ENCODE results near the gene MT1H.

The MT1H gene

DNA sequence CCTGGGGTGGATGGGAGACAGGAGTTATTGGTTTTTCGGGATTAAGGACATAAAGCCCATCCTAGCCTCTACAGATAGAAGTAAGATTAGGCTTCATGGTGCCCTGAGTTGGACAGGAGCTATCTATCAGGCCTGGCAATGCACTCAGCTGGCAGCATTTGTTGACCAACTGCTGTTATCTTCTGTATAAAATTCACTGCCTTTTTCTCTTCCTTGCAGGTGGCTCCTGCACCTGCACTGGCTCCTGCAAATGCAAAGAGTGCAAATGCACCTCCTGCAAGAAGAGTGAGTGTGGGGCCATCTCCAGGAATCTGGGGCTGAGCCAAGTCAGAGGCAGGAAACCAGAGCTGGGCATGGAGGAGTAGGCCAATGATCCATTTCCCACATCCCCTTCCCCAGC is 30.6 kb upstream of the MT1H start:
- no peaks in the 10 kb centered on the region for H3K9me3 ChIP-seq (ENCODE audit: low read length)
- H3K9ac ChIP-seq (ENCODE audit: low read length), result no peak overlapping the region
- peak overlapping the region in 1 of 2 donors; percentile 52 for H3K4me3 ChIP-seq (ENCODE audit: low read depth in 1 of 2, low read length in 2 of 2)
- peaks cover 27% of the 10 kb centered on the region for H3K4me1 ChIP-seq (ENCODE audit: insufficient read depth, low read length)
- peaks cover 59 to 70% of the 10 kb centered on the region in 2 donors for H3K27me3 ChIP-seq (ENCODE audit: control insufficient read depth in 1 of 2, insufficient read depth in 2 of 2, low read length in 2 of 2)
- H3K27ac ChIP-seq (ENCODE audit: low read depth, low read length), result no peak overlapping the region
- H3K36me3 ChIP-seq (ENCODE audit: insufficient read depth, low read length), result no peaks in the 10 kb centered on the region

DNA sequence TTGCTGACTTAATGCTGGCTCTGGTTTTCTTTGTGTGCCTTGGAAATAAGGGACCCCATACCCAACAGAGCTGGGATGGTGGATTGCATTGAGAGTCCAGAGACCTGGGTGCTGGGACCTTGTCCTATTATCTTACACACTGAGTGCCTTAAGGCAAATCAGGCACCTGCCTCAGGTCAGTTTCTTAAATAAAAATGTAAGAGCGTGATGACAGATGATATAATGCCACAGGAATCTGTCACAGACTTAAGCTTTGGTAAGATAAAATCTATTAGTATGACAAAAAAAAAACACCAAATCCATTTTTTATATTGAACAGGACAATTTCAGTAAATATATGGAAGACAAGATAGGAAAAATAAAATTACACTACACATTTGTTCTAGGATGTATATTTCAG is 29.5 kb upstream of the MT1H start:
- Histone ChIP-seq H3K27ac (ENCODE audit: low read depth, low read length) (no peak overlapping the region), H3K27me3 (ENCODE audit: control insufficient read depth in 1 of 2, insufficient read depth in 2 of 2, low read length in 2 of 2) (peaks cover 57 to 70% of the 10 kb centered on the region in 2 donors), H3K4me1 (ENCODE audit: insufficient read depth, low read length) (peaks cover 24% of the 10 kb centered on the region), H3K36me3 (ENCODE audit: insufficient read depth, low read length) (no peaks in the 10 kb centered on the region), H3K9ac (ENCODE audit: low read length) (no peak overlapping the region), H3K4me3 (ENCODE audit: low read depth in 1 of 2, low read length in 2 of 2) (no peak overlapping the region), H3K9me3 (ENCODE audit: low read length) (no peaks in the 10 kb centered on the region)

DNA sequence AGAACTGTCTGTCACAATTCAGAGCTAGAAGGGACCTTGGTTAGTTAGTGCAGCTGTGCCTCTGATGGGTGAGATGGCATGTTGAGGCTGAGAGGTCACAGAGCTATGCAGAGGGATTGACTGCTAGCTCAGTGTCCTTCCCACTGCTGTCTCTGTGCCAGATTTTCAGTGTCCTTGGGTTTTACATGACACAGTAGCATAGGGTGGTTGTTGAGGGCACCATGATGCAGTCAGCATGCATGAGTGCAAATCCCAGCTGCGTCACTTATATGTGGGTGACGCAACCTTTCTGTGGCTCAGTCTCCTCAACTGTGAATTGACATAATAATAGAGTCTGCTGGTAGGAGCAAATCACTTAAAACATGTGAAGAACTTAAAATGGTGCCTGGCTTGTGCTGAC is 28.4 kb upstream of the MT1H start:
- no peak overlapping the region for H3K27ac ChIP-seq (ENCODE audit: low read depth, low read length)
- H3K4me1 ChIP-seq (ENCODE audit: insufficient read depth, low read length), result peaks cover 16% of the 10 kb centered on the region
- peaks cover 57 to 70% of the 10 kb centered on the region in 2 donors for H3K27me3 ChIP-seq (ENCODE audit: control insufficient read depth in 1 of 2, insufficient read depth in 2 of 2, low read length in 2 of 2)
- no peak overlapping the region for H3K9ac ChIP-seq (ENCODE audit: low read length)
- H3K36me3 ChIP-seq (ENCODE audit: insufficient read depth, low read length), result no peaks in the 10 kb centered on the region
- H3K4me3 ChIP-seq (ENCODE audit: low read depth in 1 of 2, low read length in 2 of 2), result no peak overlapping the region
- no peaks in the 10 kb centered on the region for H3K9me3 ChIP-seq (ENCODE audit: low read length)

DNA sequence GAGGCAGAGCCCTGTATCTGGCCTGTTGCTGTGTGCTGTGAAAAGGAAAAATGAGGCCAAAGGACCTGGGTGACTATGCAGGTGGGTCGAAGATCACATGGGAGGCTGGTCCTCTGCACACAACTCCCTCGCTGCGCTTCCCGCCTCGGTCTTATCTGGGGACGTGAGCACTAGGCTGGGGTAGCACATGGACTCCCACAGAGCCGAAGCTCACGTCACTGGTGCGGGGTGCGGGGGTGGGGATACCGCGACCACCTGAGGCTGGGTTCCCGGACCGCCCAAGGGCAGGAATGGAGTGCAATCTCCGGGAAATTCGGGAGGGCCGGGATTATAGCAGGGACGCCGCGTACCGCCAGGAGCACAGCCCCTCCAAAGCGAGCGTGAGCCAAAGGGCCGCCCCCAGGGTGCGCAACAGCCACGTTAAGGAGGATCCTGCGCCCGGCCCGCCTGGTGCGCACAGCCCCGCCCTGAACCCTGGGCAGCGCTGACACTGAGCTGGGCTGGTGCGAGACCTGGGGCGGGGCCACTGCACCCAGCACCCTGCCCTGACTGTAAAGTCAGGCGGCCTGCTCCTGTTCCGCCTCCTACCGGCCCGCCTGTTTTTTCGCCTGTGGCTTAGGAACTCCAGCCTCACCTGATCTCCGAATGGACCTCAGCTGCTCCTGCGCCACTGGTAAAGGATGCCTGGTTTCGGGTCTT is 26.4 kb upstream of the MT1H start:
- Histone ChIP-seq H3K9me3 (ENCODE audit: low read length) (no peaks in the 10 kb centered on the region), H3K9ac (ENCODE audit: low read length) (no peak overlapping the region), H3K4me1 (ENCODE audit: insufficient read depth, low read length) (peaks cover 12% of the 10 kb centered on the region), H3K36me3 (ENCODE audit: insufficient read depth, low read length) (no peaks in the 10 kb centered on the region), H3K27ac (ENCODE audit: low read depth, low read length) (no peak overlapping the region), H3K4me3 (ENCODE audit: low read depth in 1 of 2, low read length in 2 of 2) (peak overlapping the region; percentile 28 to 38), H3K27me3 (ENCODE audit: control insufficient read depth in 1 of 2, insufficient read depth in 2 of 2, low read length in 2 of 2) (peaks cover 50 to 62% of the 10 kb centered on the region in 2 donors)

DNA sequence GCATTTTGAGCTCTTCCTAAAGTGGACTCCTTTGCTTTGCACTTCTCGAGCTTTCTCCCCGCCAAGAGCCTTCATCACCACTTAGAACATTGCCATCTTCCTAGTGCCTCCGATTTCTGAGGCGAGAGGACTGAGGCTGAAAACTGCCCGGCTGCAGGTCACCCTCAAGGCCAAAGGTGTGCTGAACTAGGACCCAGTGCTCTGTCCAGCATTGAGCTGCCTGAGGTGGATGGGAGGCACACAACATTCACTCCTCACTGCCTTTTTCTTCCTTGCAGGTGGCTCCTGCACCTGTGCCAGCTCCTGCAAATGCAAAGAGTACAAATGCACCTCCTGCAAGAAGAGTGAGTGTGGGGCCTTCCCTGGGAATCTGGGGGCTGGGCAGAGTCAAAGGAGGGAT is 25.8 kb upstream of the MT1H start:
- H3K9ac ChIP-seq (ENCODE audit: low read length), result no peak overlapping the region
- peaks cover 47 to 62% of the 10 kb centered on the region in 2 donors for H3K27me3 ChIP-seq (ENCODE audit: control insufficient read depth in 1 of 2, insufficient read depth in 2 of 2, low read length in 2 of 2)
- H3K27ac ChIP-seq (ENCODE audit: low read depth, low read length), result no peak overlapping the region
- H3K4me3 ChIP-seq (ENCODE audit: low read depth in 1 of 2, low read length in 2 of 2), result peak overlapping the region; percentile 28 to 38
- no peaks in the 10 kb centered on the region for H3K36me3 ChIP-seq (ENCODE audit: insufficient read depth, low read length)
- H3K4me1 ChIP-seq (ENCODE audit: insufficient read depth, low read length), result peaks cover 8% of the 10 kb centered on the region
- no peaks in the 10 kb centered on the region for H3K9me3 ChIP-seq (ENCODE audit: low read length)

DNA sequence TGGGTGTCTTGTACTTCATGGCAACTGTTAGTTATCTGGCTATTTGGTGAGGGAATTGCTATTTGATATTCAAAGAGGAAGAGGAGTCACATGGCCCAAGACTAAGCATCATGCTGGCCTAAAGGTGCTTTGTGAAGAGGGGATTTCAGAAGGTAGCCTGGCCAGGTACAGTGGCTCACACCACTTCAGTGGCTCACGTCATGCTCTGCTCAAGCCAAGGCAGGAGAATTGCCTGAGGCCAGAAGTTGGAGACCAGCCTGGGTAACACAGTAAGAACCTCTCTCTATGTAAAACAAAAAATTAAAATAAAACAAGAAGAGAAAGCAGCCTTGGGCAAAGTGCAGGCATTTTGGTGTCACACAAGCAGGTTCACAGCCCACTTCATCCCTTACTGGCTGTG is 24.3 kb upstream of the MT1H start:
- peaks cover 32 to 51% of the 10 kb centered on the region in 2 donors for H3K27me3 ChIP-seq (ENCODE audit: control insufficient read depth in 1 of 2, insufficient read depth in 2 of 2, low read length in 2 of 2)
- no peak overlapping the region for H3K27ac ChIP-seq (ENCODE audit: low read depth, low read length)
- H3K9ac ChIP-seq (ENCODE audit: low read length), result no peak overlapping the region

DNA sequence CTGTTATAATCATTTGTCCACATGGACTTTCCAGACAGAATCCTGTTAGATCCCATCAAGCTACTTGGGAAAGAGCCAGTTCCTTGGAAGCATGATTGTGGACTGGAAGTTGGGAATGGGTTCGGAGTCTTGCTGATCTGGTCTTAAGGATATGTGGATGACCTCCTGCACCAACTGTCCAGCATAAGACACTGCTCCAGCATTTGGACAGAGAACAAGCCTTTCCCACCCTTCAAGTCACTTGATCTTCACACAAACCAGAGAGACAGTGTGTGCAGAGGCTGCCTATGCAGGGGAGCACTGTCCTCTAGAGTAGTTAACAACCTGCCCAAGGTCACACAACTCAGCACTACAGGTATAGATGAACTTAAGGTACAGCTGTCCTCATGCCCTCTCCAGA is 23.8 kb upstream of the MT1H start:
- H3K9me3 ChIP-seq (ENCODE audit: low read length), result no peaks in the 10 kb centered on the region
- peaks cover 6% of the 10 kb centered on the region for H3K4me1 ChIP-seq (ENCODE audit: insufficient read depth, low read length)
- peaks cover 28 to 51% of the 10 kb centered on the region in 2 donors for H3K27me3 ChIP-seq (ENCODE audit: control insufficient read depth in 1 of 2, insufficient read depth in 2 of 2, low read length in 2 of 2)
- H3K27ac ChIP-seq (ENCODE audit: low read depth, low read length), result no peak overlapping the region
- H3K9ac ChIP-seq (ENCODE audit: low read length), result no peak overlapping the region
- no peak overlapping the region for H3K4me3 ChIP-seq (ENCODE audit: low read depth in 1 of 2, low read length in 2 of 2)
- H3K36me3 ChIP-seq (ENCODE audit: insufficient read depth, low read length), result no peaks in the 10 kb centered on the region

More for the DNA sequence above, 24.3 kb upstream of the MT1H start:
- Histone ChIP-seq H3K36me3 (ENCODE audit: insufficient read depth, low read length) (no peaks in the 10 kb centered on the region), H3K4me1 (ENCODE audit: insufficient read depth, low read length) (peaks cover 6% of the 10 kb centered on the region), H3K4me3 (ENCODE audit: low read depth in 1 of 2, low read length in 2 of 2) (no peak overlapping the region), H3K9me3 (ENCODE audit: low read length) (no peaks in the 10 kb centered on the region)

DNA sequence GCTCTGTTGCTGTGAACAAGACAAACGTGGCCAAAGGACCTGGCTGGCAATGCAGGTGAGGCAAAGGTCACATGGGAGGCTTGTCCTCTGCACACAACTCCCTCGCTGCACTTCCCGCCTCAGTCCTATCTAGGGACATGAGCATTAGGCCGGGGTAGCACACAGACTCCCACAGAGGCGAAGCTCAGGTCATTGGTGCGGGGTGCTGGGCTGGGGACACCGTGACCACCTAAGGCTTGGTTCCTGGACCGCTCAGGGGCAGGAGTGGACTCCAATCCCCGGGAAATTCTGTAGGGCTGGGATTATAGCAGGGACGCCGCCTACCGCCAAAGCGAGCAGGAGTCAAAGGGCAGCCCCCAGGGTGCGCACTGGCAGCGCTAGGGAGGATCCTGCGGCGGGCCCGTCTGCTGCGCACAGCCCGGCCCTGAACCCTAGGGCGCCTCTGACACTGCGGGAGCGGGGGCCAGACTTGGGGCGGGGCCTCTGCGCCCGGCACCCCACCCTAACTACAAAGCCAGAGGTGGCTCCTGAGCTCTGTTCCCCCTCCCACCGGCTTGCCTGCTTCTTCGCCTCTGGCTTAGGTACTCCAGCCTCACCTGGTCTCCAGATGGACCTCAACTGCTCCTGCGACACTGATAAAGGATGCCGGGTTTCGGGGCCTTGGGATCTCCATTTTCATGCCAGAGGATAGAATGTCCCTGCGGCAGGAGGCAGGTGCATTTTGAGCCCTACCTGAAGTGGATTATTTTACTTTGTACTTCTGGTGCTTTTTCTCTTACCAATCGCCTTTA is 21.8 kb upstream of the MT1H start:
- no peak overlapping the region for H3K27ac ChIP-seq (ENCODE audit: low read depth, low read length)
- no peaks in the 10 kb centered on the region for H3K36me3 ChIP-seq (ENCODE audit: insufficient read depth, low read length)
- peaks cover 6% of the 10 kb centered on the region for H3K4me1 ChIP-seq (ENCODE audit: insufficient read depth, low read length)
- H3K4me3 ChIP-seq (ENCODE audit: low read depth in 1 of 2, low read length in 2 of 2), result no peak overlapping the region
- no peak overlapping the region for H3K9ac ChIP-seq (ENCODE audit: low read length)
- peaks cover 28 to 51% of the 10 kb centered on the region in 2 donors for H3K27me3 ChIP-seq (ENCODE audit: control insufficient read depth in 1 of 2, insufficient read depth in 2 of 2, low read length in 2 of 2)
- H3K9me3 ChIP-seq (ENCODE audit: low read length), result no peaks in the 10 kb centered on the region

DNA sequence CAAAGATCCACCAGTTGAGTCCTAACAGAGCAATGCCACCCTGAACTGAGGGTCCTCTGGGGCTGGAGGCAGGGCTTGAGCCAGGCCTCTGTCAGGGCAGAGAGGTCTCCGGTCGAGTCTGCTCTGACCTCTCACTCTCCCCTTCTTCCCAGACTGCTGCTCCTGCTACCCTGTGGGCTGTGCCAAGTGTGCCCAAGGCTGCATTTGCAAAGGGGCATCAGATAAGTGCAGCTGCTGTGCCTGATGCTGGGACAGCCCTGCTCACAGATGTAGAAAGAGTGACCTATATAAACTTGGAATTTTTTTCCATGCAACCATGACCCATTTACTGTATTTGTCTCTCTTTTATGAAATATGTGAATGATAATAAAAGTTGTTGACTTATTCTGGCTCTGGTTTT is 20.3 kb upstream of the MT1H start:
- Histone ChIP-seq H3K9me3 (ENCODE audit: low read length) (no peaks in the 10 kb centered on the region), H3K36me3 (ENCODE audit: insufficient read depth, low read length) (no peaks in the 10 kb centered on the region), H3K27ac (ENCODE audit: low read depth, low read length) (no peak overlapping the region)

DNA sequence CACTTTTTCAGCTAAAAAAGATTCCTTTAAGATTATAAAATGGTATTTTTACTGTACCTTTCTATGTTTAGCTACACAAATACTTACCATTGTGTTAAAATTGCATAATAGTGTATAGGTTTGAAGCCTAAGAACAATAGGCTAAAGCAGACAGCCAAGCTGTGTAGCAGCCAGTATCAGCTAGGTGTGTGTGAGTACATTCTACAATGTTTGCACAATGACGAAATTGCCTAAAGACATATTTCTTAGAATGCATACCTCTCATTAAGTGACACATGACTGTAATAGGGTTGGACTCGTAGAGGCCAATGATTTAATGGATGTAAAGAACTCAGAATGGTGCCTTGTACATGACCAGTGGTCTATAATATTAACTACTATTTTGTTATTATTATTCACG is 19.8 kb upstream of the MT1H start:
- no peaks in the 10 kb centered on the region for H3K4me1 ChIP-seq (ENCODE audit: insufficient read depth, low read length)
- H3K9ac ChIP-seq (ENCODE audit: low read length), result no peak overlapping the region
- H3K27me3 ChIP-seq (ENCODE audit: control insufficient read depth in 1 of 2, insufficient read depth in 2 of 2, low read length in 2 of 2), result peaks cover 18 to 31% of the 10 kb centered on the region in 2 donors
- no peak overlapping the region for H3K4me3 ChIP-seq (ENCODE audit: low read depth in 1 of 2, low read length in 2 of 2)
- H3K36me3 ChIP-seq (ENCODE audit: insufficient read depth, low read length), result no peaks in the 10 kb centered on the region
- H3K9me3 ChIP-seq (ENCODE audit: low read length), result no peaks in the 10 kb centered on the region
- H3K27ac ChIP-seq (ENCODE audit: low read depth, low read length), result no peak overlapping the region

More for the DNA sequence above, 20.3 kb upstream of the MT1H start:
- no peak overlapping the region for H3K4me3 ChIP-seq (ENCODE audit: low read depth in 1 of 2, low read length in 2 of 2)
- no peaks in the 10 kb centered on the region for H3K4me1 ChIP-seq (ENCODE audit: insufficient read depth, low read length)
- H3K9ac ChIP-seq (ENCODE audit: low read length), result no peak overlapping the region
- H3K27me3 ChIP-seq (ENCODE audit: control insufficient read depth in 1 of 2, insufficient read depth in 2 of 2, low read length in 2 of 2), result peaks cover 23 to 36% of the 10 kb centered on the region in 2 donors

DNA sequence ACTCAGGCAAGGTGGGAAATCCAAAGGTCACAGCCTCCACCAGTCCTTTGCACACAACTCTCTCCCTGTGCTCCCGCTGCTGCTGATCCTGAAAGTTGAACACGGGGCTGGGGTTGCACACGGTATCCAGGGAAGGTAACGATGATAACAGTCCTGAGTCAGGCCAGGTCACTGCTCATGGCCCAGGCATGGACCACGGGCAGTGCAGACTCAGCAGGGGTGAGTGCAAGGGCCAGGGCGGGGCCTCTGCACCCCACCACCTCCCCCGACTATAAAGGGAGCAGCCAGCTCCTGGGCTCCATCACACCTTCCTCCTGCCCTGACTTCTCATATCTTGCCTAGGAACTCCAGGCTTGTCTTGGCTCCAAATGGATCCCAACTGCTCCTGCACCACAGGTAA is 18.0 kb upstream of the MT1H start, which contains the start of gene MT1B:
MT1B (plus strand) TSS at position 301 of the 400 bp plus-strand sequence; CDS start at position 369, 68 bp downstream.
- H3K9me3 ChIP-seq (ENCODE audit: low read length), result no peaks in the 10 kb centered on the region
- no peaks in the 10 kb centered on the region for H3K4me1 ChIP-seq (ENCODE audit: insufficient read depth, low read length)
- H3K27ac ChIP-seq (ENCODE audit: low read depth, low read length), result no peak within 1 kb of the TSS
- H3K9ac ChIP-seq (ENCODE audit: low read length), result no peak within 1 kb of the TSS
- H3K27me3 ChIP-seq (ENCODE audit: control insufficient read depth in 1 of 2, insufficient read depth in 2 of 2, low read length in 2 of 2), result peaks cover 6 to 17% of the 10 kb centered on the region in 2 donors
- H3K36me3 ChIP-seq (ENCODE audit: insufficient read depth, low read length), result no peaks in the 10 kb centered on the region
- no peak within 1 kb of the TSS for H3K4me3 ChIP-seq (ENCODE audit: low read depth in 1 of 2, low read length in 2 of 2)
